ENCODE measurements around the gene ATXN7L1. TPM values are rescaled to one million over a fixed set of nuclear protein-coding genes. Genes with fewer than 3 reads are reported as not detected.

Gene ATXN7L1
- polyA plus RNA-seq, 1 donor: 6.9 TPM

DNA sequence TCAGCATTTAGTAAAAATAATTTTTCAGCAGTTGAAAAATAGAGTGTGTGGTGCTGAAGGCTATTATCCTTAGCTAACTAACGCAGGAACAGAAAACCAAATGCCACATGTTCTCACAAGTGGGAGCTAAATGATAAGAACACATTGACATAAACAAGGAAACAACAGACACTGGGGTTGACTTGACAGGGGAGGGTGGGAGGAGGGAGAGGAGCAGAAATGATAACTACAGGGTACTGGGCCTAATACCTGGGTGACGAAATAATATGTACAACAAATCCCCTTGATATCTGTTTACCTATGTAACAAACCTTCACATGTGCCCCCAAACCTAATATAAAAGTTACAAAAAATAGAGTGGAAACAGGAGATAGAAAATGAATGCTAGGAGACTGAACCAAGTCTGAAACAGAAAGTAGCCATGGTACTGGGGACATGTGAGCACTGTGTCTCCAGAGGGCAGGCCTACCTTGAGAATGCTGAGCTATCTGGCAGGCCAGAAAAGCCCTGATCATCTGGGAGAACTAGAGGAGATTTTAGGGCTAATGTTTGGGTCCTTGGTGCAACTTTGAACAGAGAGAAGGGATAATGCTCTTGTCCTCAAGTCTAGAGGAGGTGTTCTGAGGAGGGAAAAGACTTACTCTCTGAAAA, 290.4 kb downstream of the ATXN7L1 start:
- DNase-seq (ENCODE audit: low read depth): no peak

DNA sequence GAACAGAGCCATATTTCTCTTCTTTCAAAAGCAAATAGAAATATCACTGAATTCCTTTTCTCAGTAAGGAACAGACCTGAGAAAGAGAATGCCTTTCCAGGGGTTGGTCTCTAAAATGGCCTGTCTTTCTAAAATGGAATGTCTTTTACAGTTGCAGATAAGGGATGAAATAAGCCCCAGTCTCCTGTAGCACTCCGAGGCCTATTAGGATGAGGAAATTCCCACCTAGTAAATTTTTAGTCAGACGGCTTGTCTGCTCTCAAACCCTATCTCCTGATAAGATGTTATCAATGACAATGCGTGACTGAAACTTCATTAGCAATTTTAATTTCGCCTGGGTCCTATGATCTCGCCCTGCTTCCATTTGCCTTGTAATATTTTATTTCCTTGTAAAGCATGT, 292.2 kb downstream of the ATXN7L1 start:
- DNase-seq (ENCODE audit: low read depth): no peak

DNA sequence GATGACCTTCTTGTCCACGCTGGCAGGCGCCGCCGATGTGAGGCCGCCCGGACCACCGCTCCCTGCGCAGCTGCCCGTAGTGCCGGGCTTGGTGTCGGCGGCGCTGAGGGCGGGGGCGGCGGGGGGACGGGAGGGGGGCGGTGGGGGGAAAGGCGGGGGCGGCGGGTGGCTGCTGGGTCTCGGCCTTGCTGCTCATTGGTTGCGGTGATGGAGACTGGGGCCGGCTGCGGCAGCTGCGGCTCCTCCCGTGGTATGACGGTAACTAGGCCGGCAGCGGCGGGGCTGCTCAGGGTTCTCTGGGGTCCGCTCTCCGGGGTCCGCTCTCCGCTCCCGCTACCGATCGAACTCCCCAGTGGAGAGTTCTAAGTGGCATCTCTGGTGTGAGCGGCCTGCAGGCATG, 293.3 kb downstream of the ATXN7L1 start:
- DNase-seq (ENCODE audit: low read depth): no peak

DNA sequence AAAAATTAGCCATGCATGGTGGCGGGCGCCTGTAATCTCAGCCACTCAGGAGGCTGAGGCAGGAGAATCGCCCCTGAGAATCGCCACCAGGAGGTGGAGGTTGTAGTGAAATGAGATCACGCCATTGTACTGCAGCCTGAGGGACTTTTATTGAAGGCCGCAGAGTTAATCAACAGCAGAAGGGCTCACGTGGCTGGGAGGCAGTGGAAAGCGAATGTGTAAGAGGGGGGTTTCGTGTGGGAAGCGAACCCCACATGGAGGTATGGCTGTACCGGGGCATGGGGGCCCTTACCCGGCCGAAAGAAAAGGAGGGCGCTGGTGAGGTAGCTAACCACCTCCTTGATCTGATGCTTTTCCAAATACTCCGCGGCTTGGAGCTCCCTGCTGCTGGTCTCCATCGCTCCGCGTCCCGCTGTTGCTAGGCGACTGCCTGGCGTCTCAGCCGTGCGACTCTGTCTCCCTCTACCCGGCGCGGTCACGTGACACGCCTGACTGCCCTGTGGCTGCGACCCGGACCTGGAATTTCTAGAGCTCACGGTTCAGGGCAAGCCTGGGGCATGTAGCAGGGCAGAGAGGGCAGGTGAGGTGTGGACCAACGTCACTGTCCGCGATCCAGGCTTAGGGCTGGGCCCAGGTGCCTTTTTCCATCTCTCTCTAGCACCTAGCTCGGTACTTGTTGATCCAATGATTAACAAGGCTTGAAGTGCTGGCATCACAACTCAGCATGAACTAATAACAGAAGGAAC, 295.2 kb downstream of the ATXN7L1 start, which contains the start of gene EFCAB10:
Gene EFCAB10 (minus strand): TSS at position 428 of the 746 bp plus-strand sequence. CDS start 30 bp downstream, at position 398.
- DNase-seq (ENCODE audit: low read depth): no peak

DNA sequence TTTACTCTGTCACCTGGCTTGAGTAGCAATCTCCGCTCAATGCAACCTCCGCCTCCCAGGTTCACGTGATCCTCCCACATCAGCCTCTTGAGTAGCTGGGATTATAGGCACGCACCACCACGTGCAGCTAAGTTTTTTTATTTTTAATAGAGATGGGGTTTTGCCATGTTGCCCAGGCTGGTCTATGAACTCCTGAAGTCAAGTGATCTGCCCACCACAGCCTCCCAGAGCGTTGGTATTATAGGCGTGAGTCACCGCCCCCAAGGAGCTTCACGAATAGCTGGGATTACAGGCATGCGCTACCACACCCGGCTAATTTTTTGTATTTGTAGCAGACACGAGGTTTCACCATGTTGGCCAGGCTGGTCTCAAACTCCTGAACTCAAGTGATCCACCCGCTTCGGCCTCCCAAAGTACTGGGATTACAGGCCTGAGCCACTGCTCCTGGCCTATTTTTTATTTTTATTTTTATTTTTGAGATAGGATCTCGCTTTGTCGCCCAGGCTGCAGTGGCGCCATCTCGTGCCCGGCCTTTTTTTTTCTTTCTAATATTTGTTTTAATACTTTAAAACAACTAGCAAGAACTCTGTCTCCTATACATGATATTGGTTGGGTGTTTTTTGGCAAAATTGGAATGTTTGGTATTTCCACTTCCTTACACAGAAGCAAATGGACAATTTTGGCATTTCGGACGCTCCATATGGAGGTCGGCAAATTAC, 296.2 kb downstream of the ATXN7L1 start:
- DNase-seq (ENCODE audit: low read depth): no peak

DNA sequence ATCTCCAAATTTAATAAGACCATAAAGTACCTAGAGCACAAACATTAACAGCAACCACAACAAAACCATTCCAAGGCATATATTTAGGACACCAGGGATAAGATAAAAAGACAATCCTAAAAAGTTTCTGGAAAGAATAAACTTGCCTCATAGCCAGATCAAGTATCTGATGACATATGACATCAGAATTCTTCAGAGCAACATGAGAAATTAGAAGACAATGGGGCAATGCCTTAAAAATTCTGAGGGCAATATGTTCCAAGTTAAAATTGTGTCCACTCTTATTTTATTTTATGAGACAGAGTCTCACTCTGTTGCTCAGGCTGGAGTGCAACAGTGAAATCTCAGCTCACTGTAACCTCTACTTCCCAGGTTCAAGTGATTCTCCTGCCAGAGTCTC, 297.9 kb downstream of the ATXN7L1 start:
- no peak for DNase-seq (ENCODE audit: low read depth)

DNA sequence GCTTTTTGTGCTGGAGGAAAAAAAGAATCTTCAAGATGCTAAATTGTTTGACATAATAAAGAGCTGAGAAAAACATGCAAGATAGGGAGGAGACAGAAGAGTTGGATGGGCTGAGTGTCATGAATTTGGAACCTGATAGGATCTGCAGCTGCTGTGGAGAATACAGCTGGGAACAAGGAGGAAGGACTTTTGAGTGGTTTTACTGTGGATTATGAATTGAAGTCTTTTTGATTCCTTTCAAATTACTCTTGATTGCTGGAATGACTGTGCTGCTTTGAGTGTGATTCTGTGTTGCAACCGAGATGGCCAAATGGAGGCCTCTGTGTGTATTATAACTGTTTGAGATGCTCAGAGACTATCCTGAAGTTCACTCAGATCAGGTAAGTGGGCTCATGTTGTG, 299.1 kb downstream of the ATXN7L1 start:
- no peak for DNase-seq (ENCODE audit: low read depth)

DNA sequence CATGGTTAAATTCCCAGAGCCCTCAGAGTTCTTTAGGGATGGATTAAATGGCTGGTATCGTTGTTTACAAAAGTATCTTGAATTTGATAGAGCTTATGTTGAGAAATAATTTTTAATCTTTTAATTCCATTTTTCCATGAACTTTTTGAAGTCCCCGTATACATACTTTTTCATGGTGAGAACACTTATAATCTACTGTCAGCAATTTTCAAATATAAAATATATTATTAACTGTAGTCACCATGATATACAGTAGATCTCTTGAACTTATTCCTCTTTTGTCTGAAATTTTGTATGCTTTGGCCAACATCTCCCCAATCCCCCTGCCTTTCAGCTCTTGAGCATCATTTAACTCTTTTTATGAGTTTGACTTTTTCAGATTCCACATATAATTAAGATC, 304.5 kb downstream of the ATXN7L1 start:
- no peak for DNase-seq (ENCODE audit: low read depth)

DNA sequence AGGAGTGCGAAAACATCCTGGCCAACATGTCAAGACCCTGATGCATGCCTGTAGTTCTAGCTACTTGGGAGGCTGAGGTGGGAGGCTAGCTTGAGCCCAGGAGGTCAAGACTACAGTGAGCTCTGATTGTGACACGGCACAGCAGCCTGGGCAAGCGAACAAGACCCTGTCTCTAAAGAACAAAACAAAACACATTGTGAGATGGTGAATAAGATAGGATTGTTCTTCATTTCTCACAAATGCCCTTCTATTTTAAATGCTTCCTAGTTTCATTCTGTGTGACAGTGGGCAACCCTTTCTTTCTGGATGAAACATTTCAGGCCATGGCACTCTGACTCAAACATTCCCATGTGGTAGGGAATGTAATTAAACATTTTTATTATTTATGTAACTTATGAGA, 308.6 kb downstream of the ATXN7L1 start:
- DNase-seq (ENCODE audit: low read depth): no peak

DNA sequence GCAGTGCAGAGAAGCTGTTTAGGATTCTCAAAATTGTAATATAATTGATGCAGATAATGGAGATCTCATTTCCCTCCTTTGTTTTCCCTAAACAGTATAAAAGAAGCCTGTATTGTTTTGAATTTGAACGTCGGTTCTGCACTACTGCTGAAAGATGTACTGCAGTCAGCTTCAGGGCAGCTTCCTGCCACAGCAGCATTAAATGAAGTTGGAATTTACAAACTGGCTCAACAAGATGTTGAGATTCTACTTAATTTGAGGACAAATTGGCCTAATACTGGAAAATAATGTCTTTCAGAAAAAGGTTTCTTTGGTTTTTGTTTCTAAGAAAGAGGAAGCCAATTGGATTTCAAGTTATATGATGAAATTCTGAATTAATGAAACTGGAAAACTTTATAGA, 309.4 kb downstream of the ATXN7L1 start:
- DNase-seq (ENCODE audit: low read depth): no peak

DNA sequence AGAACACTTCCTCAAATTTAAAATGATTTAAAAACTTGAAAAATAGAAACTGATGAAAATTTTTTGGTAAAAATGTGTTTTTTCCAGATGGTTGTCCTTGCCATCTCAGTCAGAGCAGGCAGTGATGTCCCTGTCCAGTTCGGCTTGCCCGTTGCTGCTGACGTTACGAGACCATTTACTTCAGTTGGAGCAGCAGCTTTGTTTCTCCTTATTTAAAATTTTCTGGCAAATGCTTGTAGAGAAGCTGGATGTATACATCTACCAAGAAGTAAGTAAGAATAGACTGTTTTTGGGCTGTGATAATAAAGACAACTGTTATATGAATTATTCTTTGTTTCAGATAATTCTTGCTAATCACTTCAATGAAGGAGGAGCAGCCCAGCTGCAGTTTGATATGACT, 311.2 kb downstream of the ATXN7L1 start:
- no peak for DNase-seq (ENCODE audit: low read depth)

DNA sequence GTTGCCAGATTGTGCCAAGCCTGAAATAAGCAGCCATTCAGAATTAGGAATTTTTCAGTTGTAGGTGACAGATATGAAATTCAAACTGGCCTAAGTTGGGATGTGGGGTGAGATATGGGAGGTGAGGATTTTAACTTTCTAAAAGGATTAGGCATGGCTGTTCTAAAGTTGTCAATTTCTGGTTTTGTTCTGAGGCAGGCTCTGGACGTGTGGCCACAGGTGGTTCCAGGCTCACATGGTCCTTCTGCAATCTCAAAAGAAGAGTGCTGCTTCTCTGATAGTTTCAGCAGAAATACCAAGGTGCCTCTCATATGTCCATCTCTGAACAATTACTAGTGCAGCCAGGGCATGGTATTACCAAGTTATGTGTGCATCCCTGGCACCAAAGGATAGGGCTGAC, 316.5 kb downstream of the ATXN7L1 start:
- no peak for DNase-seq (ENCODE audit: low read depth)

Other genes with a start within 250 kb of the ATXN7L1 start
- 22.2 TPM for gene CDHR3, start 86.7 kb upstream of the ATXN7L1 start, polyA plus RNA-seq (ENCODE audit: insufficient read length)
- gene SYPL1, start 235.7 kb upstream of the ATXN7L1 start, polyA plus RNA-seq (ENCODE audit: insufficient read length): 64.1 TPM